Parathyroid adenoma (tissue), 2 donors: Measurements from ENCODE around the gene DPEP2.
"Not testable (repeated sequence)": the region's sequence is repeated elsewhere in the genome, so short reads cannot be mapped to it uniquely, and the experiment has no call there.

Experiments used
- H2AFZ ChIP-seq: fragments of 300-600 bp; sonication (generic); one replicate; pipeline ENCODE4 v1.7.0; 2017; ENCODE audit warnings: antibody characterized with exemption, mild to moderate bottlenecking
- H3K27ac ChIP-seq: fragments of 300-600 bp; sonication (generic); one replicate; pipeline ENCODE4 v1.7.0; 2017
- H3K27me3 ChIP-seq: fragments of 300-600 bp; sonication (generic); one replicate; pipeline ENCODE4 v1.7.0; 2017; ENCODE audit warnings: low read length; ENCODE audit not compliant: control insufficient read depth, insufficient read depth
- H3K36me3 ChIP-seq: fragments of 300-600 bp; sonication (generic); one replicate; pipeline ENCODE4 v1.7.0; 2017; ENCODE audit warnings: low read length; ENCODE audit not compliant: control insufficient read depth, insufficient read depth
- H3K4me1 ChIP-seq: fragments of 300-600 bp; sonication (generic); one replicate; pipeline ENCODE4 v1.7.0; 2017; ENCODE audit warnings: control low read depth
- H3K4me2 ChIP-seq: fragments of 300-600 bp; sonication (generic); one replicate; pipeline ENCODE4 v1.7.0; 2017; ENCODE audit warnings: low read length
- H3K4me3 ChIP-seq: fragments of 300-600 bp; sonication (generic); one replicate; pipeline ENCODE4 v1.7.0; 2017; ENCODE audit warnings: low read depth, low read length
- H3K79me2 ChIP-seq: fragments of 300-600 bp; sonication (generic); one replicate; pipeline ENCODE4 v1.7.0; 2017; ENCODE audit warnings: control low read depth
- H3K9ac ChIP-seq: fragments of 300-600 bp; sonication (generic); one replicate; pipeline ENCODE4 v1.7.0; 2017; ENCODE audit warnings: mild to moderate bottlenecking
- H3K9me3 ChIP-seq: fragments of 300-600 bp; sonication (generic); one replicate; pipeline ENCODE4 v1.7.0; 2017; ENCODE audit warnings: low read length; ENCODE audit not compliant: control insufficient read depth
- TF ChIP-seq, protein P1 (sequence below): fragments of 300-600 bp; sonication (generic); IDR thresholded peaks from one replicate; pipeline ENCODE4 v1.7.0; 2017; ENCODE audit warnings: antibody characterized with exemption, mild to moderate bottlenecking
- donor health status: primary hyperparathyroidism.

Gene DPEP2

DNA sequence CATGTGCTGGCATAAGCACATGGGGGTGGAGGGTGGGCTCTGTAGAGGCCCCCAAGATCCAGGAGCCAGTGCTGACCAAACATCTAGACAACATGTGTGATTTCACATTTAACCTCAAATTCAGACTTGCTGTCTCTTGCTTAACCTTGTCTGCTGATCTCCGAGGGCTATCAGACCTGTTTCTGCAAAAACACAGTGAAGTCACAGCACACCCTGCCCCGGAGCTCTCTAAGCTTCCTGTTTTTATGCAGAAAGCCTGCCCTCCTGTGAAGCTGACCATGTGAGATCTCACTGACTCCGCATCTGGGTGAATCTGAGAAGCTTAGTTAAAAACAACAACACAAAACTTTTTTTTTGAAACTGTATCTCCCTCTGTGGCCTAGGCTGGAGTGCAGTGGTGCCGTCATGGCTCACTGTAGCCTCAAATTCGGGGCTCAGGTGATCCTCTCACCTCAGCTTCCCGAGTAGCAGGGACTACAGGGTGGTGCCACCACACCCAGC, 6.6 kb upstream of the DPEP2 start:
- TF ChIP-seq, protein P1, sequence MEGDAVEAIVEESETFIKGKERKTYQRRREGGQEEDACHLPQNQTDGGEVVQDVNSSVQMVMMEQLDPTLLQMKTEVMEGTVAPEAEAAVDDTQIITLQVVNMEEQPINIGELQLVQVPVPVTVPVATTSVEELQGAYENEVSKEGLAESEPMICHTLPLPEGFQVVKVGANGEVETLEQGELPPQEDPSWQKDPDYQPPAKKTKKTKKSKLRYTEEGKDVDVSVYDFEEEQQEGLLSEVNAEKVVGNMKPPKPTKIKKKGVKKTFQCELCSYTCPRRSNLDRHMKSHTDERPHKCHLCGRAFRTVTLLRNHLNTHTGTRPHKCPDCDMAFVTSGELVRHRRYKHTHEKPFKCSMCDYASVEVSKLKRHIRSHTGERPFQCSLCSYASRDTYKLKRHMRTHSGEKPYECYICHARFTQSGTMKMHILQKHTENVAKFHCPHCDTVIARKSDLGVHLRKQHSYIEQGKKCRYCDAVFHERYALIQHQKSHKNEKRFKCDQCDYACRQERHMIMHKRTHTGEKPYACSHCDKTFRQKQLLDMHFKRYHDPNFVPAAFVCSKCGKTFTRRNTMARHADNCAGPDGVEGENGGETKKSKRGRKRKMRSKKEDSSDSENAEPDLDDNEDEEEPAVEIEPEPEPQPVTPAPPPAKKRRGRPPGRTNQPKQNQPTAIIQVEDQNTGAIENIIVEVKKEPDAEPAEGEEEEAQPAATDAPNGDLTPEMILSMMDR = no peak
- Histone ChIP-seq H2AFZ (peak overlapping the region; percentile 65), H3K79me2 (no peaks in the 10 kb centered on the region), H3K4me2 (no peak overlapping the region), H3K4me3 (no peak overlapping the region), H3K4me1 (no peaks in the 10 kb centered on the region), H3K27ac (peak overlapping the region; percentile 12), H3K36me3 (no peaks in the 10 kb centered on the region), H3K9me3 (no peaks in the 10 kb centered on the region), H3K27me3 (no peaks in the 10 kb centered on the region), H3K9ac (no peak overlapping the region)

GRCh38 chr16:68005211-68005610, 5.9 kb upstream of the DPEP2 start:
- Histone ChIP-seq H3K4me2 (no peak overlapping the region), H3K9ac (no peak overlapping the region), H3K4me1 (no peaks in the 10 kb centered on the region), H3K27ac (no peak overlapping the region), H3K9me3 (no peaks in the 10 kb centered on the region), H3K27me3 (no peaks in the 10 kb centered on the region), H3K79me2 (no peaks in the 10 kb centered on the region), H3K4me3 (no peak overlapping the region), H3K36me3 (no peaks in the 10 kb centered on the region), H2AFZ (no peak overlapping the region)
- TF ChIP-seq, protein P1 = no peak

GRCh38 chr16:68003031-68003430, 3.7 kb upstream of the DPEP2 start:
- TF ChIP-seq, protein P1 = no peak

DNA sequence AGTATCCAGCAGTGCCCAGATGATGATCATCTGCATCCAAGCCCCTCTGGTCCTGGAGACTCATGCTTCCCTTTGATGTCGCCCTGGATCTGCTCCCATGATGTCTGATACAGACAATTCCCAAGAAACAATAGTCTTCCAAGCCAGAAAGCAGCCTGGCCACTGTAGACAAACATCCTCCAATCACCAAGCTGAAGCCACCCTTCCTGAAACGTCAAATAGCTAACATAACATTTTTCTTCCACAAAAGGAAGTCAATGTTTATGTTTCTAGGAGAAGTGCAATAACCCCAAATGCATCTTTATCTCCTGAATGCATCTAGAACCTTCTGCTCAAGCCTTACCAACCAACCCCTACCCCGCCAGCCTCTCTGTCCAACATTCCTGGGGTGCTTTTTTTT, 1.2 kb upstream of the DPEP2 start:
- Histone ChIP-seq H3K27me3 (no peaks in the 10 kb centered on the region), H3K27ac (no peak overlapping the region), H3K9ac (no peak overlapping the region), H3K79me2 (no peaks in the 10 kb centered on the region), H3K4me2 (no peak overlapping the region), H3K4me3 (no peak overlapping the region), H2AFZ (no peak overlapping the region), H3K36me3 (no peaks in the 10 kb centered on the region), H3K9me3 (no peaks in the 10 kb centered on the region), H3K4me1 (no peaks in the 10 kb centered on the region)
- TF ChIP-seq, protein P1 = no peak

More at GRCh38 chr16:68003031-68003430, 3.7 kb upstream of the DPEP2 start:
- Histone ChIP-seq H3K9ac (no peak overlapping the region), H3K27me3 (no peaks in the 10 kb centered on the region), H3K36me3 (no peaks in the 10 kb centered on the region), H3K79me2 (no peaks in the 10 kb centered on the region), H3K4me1 (no peaks in the 10 kb centered on the region), H3K9me3 (no peaks in the 10 kb centered on the region), H2AFZ (no peak overlapping the region), H3K4me3 (no peak overlapping the region), H3K27ac (no peak overlapping the region), H3K4me2 (no peak overlapping the region)

DNA sequence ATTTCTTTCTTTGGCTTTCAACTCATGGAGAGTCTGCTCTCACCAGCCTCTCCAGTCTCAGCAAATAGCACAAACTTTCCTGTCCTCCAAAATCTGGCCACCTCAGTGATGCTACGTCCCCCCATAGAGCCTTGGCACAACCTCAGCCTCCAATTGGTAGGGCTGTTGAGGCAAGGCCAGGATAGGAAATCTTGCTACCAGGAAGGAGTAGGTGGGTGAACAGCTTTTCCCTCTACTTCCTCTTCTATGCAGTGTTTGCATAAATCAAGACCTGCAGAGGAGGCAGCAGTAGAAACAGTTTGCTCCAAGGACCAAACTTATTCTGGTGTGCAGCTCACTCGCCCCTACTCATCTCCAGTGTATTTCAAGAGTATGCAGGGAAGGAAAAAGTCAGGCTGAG, 701 bp upstream of the DPEP2 start:
- no peak overlapping the region for H3K4me3 ChIP-seq
- H3K27ac ChIP-seq = no peak overlapping the region
- H3K4me1 ChIP-seq = no peaks in the 10 kb centered on the region
- H3K9me3 ChIP-seq = no peaks in the 10 kb centered on the region
- no peaks in the 10 kb centered on the region for H3K79me2 ChIP-seq
- no peak overlapping the region for H3K4me2 ChIP-seq
- no peaks in the 10 kb centered on the region for H3K27me3 ChIP-seq
- no peak overlapping the region for H2AFZ ChIP-seq
- no peak overlapping the region for H3K9ac ChIP-seq
- no peaks in the 10 kb centered on the region for H3K36me3 ChIP-seq
- TF ChIP-seq, protein P1 = no peak

- not testable (repeated sequence) for H3K27me3 ChIP-seq, H3K36me3 ChIP-seq, H3K9ac ChIP-seq, H3K4me1 ChIP-seq, H3K27ac ChIP-seq, H3K4me2 ChIP-seq, H3K9me3 ChIP-seq, H2AFZ ChIP-seq, H3K79me2 ChIP-seq, H3K4me3 ChIP-seq
These were observed 979 bp downstream of the DPEP2 start for GRCh38 chr16:67998231-67998778.
